GM12864 (cell line): ENCODE data around the gene SPATA46.

ENCODE experiments used
- DNase-seq: peaks from one replicate; pipeline ENCODE4 v3.0.0-alpha.2; 2011; ENCODE audit warnings: low read depth
- H3K4me3 ChIP-seq: 2 replicates; pipeline ENCODE4 v1.5.1; 2011; ENCODE audit warnings: mild to moderate bottlenecking, low read depth, low read length, control low read depth
- TF ChIP-seq, protein P1 (sequence below): IDR thresholded peaks from 2 replicates; pipeline ENCODE4 v1.5.1; 2011; ENCODE audit warnings: low read depth, mild to moderate bottlenecking, moderate library complexity, low read length, control low read depth, inconsistent platforms; ENCODE audit errors: missing control alignments

SPATA46 gene

DNA sequence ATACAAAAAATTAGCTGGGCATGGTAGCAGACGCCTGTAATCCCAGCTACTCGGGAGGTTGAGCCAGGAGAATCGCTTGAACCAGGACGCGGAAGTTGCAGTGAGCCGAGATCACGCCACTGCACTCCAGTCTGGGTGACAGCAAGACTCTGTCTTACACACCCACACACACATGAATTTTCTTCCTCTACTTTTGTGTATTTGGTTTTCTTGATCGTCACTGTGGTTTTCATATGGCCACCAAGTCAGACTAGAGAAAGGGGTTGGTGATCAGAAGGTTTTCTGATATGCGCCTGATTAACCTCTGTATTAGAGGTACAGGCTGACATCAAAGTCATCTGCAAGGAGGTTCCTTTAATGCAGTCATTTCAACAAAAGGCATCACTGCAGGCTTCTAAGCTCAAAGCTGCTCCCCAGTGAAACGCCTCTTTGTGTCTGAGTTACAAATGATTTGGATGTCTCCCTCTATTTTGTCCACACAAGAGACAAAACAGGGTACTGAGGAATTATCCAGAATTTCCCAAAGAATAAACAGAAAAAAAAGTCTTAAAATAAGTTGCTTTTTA is 24.2 kb upstream of the SPATA46 start:
- TF ChIP-seq, protein P1, sequence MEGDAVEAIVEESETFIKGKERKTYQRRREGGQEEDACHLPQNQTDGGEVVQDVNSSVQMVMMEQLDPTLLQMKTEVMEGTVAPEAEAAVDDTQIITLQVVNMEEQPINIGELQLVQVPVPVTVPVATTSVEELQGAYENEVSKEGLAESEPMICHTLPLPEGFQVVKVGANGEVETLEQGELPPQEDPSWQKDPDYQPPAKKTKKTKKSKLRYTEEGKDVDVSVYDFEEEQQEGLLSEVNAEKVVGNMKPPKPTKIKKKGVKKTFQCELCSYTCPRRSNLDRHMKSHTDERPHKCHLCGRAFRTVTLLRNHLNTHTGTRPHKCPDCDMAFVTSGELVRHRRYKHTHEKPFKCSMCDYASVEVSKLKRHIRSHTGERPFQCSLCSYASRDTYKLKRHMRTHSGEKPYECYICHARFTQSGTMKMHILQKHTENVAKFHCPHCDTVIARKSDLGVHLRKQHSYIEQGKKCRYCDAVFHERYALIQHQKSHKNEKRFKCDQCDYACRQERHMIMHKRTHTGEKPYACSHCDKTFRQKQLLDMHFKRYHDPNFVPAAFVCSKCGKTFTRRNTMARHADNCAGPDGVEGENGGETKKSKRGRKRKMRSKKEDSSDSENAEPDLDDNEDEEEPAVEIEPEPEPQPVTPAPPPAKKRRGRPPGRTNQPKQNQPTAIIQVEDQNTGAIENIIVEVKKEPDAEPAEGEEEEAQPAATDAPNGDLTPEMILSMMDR, result no peak
- H3K4me3 ChIP-seq, result no peak overlapping the region
- DNase-seq, result no peak

DNA sequence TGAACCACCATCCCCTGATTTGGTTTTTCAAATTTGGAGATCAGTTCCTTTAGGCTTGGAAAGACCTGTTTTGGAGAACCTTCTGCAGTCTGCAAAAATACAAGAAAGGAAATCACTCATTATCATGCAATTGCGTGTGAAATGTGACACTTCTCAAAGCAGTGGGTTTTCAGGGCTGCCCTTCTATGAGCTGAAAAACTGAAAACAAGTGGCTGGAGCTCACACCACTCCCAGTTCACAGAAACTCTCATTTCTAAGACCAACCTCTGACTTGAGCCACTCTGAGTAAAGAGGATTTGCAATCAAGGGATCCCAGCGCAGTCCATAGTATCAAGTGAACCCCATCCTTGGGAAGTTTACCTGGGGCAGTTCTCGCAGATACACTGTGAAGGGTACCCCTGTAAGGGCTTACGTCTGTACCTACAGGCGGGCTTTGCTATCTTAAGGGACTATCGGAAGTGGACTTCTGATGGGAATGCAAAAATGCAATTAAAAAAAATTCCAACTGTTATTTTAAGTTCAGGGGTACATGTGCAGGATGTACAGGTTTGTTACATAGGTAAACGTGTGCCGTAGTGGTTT is 22.4 kb upstream of the SPATA46 start:
- no peak overlapping the region for H3K4me3 ChIP-seq
- DNase-seq, result no peak
- TF ChIP-seq, protein P1, result no peak

DNA sequence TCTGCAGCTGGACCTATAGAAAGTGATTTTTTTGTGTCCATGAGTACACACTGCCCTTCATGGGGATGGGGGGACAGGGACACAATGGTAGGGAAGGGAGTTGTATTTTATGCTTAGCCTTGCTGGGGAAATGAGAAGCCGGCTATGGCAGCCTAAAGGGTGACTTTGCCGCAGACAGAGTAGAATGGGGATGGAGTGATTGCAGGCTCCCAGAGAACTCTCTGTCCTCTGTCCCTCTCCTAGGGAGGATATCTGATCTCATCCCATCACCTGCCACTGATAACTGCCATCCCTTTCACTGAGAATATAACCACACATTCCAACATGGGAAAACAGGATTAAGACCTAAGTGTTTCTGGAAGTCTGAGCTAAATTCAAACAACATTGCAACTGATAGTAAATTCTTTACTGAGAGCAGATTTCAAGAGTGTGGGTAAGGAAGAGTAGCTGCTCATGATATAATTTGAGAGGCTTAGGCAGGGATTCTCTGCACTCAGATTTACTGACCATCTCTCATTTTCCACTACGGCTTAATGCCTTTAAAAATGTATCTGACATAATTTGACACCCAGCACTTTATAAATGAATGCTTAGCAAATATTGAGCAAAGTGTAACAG is 21.4 kb upstream of the SPATA46 start:
- DNase-seq, result no peak
- TF ChIP-seq, protein P1, result no peak
- H3K4me3 ChIP-seq, result no peak overlapping the region

DNA sequence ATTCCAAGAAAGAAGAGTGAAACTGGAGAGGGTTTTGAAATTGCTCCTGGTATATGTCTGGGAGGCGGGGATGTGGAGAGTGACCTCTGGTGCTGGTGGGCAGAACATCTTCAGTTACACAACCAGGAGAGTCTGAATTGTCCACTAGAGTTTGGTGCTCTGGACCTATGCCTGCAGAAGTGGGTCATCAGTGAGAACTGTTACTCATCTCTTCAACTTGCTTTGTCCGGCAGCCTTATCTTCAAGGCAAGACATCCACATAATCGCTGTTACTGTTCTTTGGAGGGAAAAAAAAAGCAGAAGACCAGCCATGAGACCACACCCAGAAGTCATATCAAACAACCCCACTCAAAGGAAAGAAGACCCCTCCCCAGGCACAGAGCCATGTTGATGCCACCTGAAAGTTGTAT is 20.4 kb upstream of the SPATA46 start:
- no peak overlapping the region for H3K4me3 ChIP-seq
- TF ChIP-seq, protein P1, result no peak
- no peak for DNase-seq

DNA sequence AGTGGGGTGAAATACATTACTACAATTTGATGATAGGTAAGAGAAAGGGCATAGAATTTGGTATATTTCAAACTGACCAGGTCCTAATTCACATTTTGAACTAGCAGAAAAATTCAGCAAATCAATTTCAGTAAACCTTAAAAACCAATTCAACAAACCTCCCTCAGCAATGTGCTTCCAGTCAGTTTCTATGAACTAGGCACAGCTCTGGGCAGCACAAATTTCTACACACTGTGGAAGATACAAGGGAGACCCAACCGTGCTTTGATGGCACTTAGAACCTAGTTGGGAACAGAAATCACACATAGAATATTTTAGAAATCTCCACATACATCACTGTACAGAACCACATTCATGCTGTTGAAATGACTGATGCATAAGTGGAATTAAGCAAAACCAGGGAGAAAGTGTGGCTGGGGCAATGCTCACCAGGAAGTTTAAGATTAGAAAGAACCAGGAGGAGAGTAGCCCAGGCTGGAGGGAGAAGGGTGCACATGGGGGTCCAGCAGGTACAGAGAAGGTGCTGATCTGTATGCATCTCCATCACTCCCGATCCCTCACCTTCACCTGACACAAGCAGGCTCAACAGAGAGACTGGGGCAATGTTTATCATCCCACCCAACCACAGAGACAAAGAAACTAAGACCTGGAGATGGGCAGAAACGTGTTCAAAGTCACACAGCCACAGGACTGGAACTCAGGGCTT is 19.7 kb upstream of the SPATA46 start:
- DNase-seq, result no peak
- no peak overlapping the region for H3K4me3 ChIP-seq
- TF ChIP-seq, protein P1, result no peak

DNA sequence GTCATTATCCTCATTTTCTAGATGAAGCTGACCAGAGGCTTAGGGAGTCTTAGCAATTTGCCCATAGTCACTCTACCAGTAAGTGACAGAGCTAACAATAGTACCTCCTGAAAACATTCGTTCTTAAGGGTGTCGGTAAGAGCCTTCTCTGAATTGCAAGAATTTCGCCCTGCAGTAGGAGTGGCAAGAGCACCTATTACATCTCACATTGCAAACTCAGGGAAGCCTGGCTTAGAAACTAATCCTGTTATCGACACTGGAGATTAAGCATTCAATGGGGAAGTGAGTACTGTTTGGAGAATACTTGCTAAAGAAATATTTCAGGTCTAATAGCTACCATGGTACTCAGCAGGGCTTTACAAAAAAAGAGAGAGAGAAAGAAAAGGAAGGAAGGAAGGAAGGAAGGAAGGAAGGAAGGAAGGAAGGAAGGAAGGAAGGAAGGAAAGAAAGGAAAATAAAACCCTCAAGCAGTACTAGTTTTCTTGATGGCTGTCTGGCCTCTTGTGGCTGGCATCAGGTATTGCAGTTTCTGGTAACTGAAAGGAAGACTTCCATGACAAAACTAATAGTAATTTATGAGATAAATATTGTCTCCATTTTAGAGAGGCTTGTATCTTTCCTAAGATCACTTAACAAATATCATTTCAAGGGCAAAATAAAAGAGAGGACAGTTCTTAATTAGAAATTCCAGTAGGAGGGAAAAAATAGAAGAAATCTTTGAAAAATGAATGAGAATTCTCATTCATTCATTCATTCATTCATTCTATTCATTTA is 15.3 kb upstream of the SPATA46 start:
- no peak overlapping the region for H3K4me3 ChIP-seq
- TF ChIP-seq, protein P1, result peak; percentile 74
- DNase-seq, result no peak
